Heart left ventricle (tissue), 16 donors: Measurements from ENCODE around the gene RHBDF1. TPM values are rescaled to one million over a fixed set of nuclear protein-coding genes. Genes with fewer than 3 reads are reported as not detected.

Source experiments
- ATAC-seq, 4 donors: fragments of 200-7000 bp; cut with Tn5 transposase; one replicate each; pipeline ENCODE4 v1.9.1; 2020 to 2022; ENCODE audit warnings: moderate library complexity in 4 of 4, mild to moderate bottlenecking in 3 of 4, moderate number of reproducible peaks in 1 of 4
- DNase-seq, 5 donors: peaks; one replicate each; pipeline ENCODE4 v3.0.0-alpha.2; 2020
- H3K27ac ChIP-seq, 12 donors: fragments of 200-600 bp; sonication (generic) in 4 of 12; one replicate each; pipeline versions ENCODE4 v1.5.0 to v1.8.0; 2016 to 2022; ENCODE audit warnings: mild to moderate bottlenecking in 2 of 12
- H3K27me3 ChIP-seq, 9 donors: fragments of 200-600 bp; sonication (generic) in 2 of 9; one replicate each; pipeline versions ENCODE4 v1.5.1 to v1.8.0; 2016 to 2022; ENCODE audit warnings: mild to moderate bottlenecking in 3 of 9
- H3K36me3 ChIP-seq, 9 donors: fragments of 200-600 bp; sonication (generic) in 2 of 9; one replicate each; pipeline versions ENCODE4 v1.5.0 to v1.8.0; 2018 to 2022; ENCODE audit warnings: mild to moderate bottlenecking in 2 of 9
- H3K4me1 ChIP-seq, 12 donors: fragments of 200-600 bp; sonication (generic) in 4 of 12; one replicate each; pipeline versions ENCODE4 v1.5.0 to v1.8.0; 2016 to 2022; ENCODE audit warnings: mild to moderate bottlenecking in 3 of 12
- H3K4me3 ChIP-seq, 12 donors: fragments of 200-600 bp; sonication (generic) in 4 of 12; one replicate each; pipeline versions ENCODE4 v1.5.0 to v1.8.0; 2017 to 2022; ENCODE audit warnings: mild to moderate bottlenecking in 9 of 12, moderate library complexity in 4 of 12
- H3K9me3 ChIP-seq, 12 donors: fragments of 200-600 bp; sonication (generic) in 4 of 12; one replicate each; pipeline versions ENCODE4 v1.5.0 to v1.8.0; 2016 to 2022; ENCODE audit warnings: mild to moderate bottlenecking in 1 of 12
- POLR2A ChIP-seq, 2 donors: fragments of 450-650 bp; IDR thresholded peaks; one replicate each; pipeline ENCODE4 v1.6.1; 2017; ENCODE audit warnings: antibody characterized with exemption in 2 of 2, mild to moderate bottlenecking in 2 of 2, moderate library complexity in 2 of 2
- WGBS, 4 donors: extraction: QIAGEN DNeasy Blood & Tissue Kit in 2 of 4; methylation state at CpG; one replicate each; pipeline versions ENCODE4 v1.1.5 to v1.1.7; 2013 to 2018; 5-methylcytosine and 5-hydroxymethylcytosine counted together
- intact Hi-C, 10 donors: fragments of 100-400 bp; cut with DNase I; formaldehyde crosslinking; loops; one replicate each; pipeline versions ENCODE4 v1.11.1 to v1.14.2; 2022
- polyA plus RNA-seq, 2 donors: library from polyadenylated mRNA; stranded (reverse); fragments of 200-250 nt; gene quantifications; one replicate each; pipeline ENCODE4 v1.2.3, GENCODE V29; 2013
- total RNA-seq, 9 donors: library from RNA; depleted of rRNA in 2 of 9; stranded (reverse); fragments of >200 nt in 2 of 9; fragmentation: NEBNext Ultra II Directional in 3 of 9; extraction: Animal tissue kit (Norgen Biotek cat#: 25700) in 3 of 9; gene quantifications; one replicate each; pipeline versions ENCODE4 v1.1.0 to v1.2.4, GENCODE V29; 2016 to 2023
- TF ChIP-seq, protein P1 (sequence below), 12 donors: fragments of 200-600 bp; sonication (generic) in 4 of 12; IDR thresholded peaks; one replicate each; pipeline versions ENCODE4 v1.5.0 to v1.8.0; 2018 to 2022; ENCODE audit warnings: antibody characterized with exemption in 12 of 12, mild to moderate bottlenecking in 5 of 12
- donor health status: ischemic (EF 13 %, LVEDD 7.1; RV severe dilation, severe dysfunction).
- donor health status: healthy with polysubstance abuse.
- donor health status: DM: no; HTN: yes; CAD: no.
- donor health status: DM: no; HTN: no; CAD: no.
- donor health status: ischemic (EF 25% LVEDD 6.9; RV normal size, moderate dysfunction).
- donor health status: ischemic (EF 25% LVEDD 5.7; RV mildly dilated, moderate dysfunction).
- donor health status: healthy.
- donor health status: DM: yes; HTN: yes; CAD: no.
- donor health status: ischemic (EF 35%, LVEDD 5.7; RV mildly dilated, moderate dysfunction).
- donor health status: nonischemic (EF 11% LVEDD 7.7; RV severe dilation, severe dysfunction).
- donor health status: DM: yes; HTN: yes; CAD: no.
- donor health status: PGD.
- donor health status: ischemic (EF 29% LVEDD 5.4; RV normal size, mild dysfunction).
- donor health status: nonischemic (EF 23%, LVEDD 6.1; RV moderate dilation, normal function).

Gene RHBDF1
- total and polyA plus RNA-seq, 11 donors: 17.4 to 45.8 (median 23.9) TPM

DNA sequence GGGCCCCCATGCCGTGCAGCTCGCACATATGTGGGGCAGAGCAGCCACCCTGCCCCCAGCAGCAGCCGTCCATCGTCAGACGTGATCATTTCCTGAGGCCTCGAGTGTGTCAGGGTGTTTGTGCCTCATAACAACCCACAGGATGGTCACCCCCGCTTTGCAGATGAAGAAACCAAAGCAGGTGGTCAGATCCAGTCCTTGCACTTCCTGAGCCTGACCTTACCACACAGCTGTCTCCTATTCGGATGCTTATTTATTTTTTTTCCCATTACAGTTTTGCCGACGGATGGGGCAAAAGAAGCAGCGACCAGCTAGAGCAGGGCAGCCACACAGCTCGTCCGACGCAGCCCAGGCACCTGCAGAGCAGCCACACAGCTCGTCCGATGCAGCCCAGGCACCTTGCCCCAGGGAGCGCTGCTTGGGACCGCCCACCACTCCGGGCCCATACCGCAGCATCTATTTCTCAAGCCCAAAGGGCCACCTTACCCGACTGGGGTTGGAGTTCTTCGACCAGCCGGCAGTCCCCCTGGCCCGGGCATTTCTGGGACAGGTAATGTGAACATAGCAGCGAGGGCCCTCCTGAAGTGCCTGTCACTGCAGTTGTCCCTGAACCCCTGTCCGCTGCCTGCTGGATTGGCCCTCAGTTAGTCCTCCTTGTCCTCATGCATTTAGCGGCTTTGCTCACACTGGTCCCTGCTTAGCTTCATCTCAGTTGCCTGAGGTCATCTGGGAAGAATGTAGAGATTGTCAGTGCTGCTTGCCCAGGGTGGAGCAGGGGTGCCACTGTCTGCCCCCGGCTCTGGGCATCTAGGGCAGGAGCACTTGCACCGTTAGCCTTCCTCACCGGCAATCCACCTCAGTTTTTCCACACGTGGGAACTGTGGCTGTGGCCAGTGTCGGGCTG, 7.0 kb upstream of the RHBDF1 start:
- ATAC-seq (no peak), DNase-seq (no peak)
- H3K36me3 ChIP-seq: peaks cover 0 to 22% (median 13%) of the 10 kb centered on the region in 9 donors
- peak overlapping the region in 11 of 12 donors; percentile 95 to 99 (median 97) for H3K27ac ChIP-seq
- TF ChIP-seq, protein P1, sequence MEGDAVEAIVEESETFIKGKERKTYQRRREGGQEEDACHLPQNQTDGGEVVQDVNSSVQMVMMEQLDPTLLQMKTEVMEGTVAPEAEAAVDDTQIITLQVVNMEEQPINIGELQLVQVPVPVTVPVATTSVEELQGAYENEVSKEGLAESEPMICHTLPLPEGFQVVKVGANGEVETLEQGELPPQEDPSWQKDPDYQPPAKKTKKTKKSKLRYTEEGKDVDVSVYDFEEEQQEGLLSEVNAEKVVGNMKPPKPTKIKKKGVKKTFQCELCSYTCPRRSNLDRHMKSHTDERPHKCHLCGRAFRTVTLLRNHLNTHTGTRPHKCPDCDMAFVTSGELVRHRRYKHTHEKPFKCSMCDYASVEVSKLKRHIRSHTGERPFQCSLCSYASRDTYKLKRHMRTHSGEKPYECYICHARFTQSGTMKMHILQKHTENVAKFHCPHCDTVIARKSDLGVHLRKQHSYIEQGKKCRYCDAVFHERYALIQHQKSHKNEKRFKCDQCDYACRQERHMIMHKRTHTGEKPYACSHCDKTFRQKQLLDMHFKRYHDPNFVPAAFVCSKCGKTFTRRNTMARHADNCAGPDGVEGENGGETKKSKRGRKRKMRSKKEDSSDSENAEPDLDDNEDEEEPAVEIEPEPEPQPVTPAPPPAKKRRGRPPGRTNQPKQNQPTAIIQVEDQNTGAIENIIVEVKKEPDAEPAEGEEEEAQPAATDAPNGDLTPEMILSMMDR (IDR thresholded peaks at IDR 0.05): no peak
- no peak for TF ChIP-seq POLR2A (IDR thresholded peaks at IDR 0.05)
- H3K9me3 ChIP-seq: no peaks in the 10 kb centered on the region
- WGBS, 4 donors: 77 to 81% (median 79%) methylated on average over 27 to 32 of the region's 32 CpGs
- peak overlapping the region in 9 of 12 donors; percentile 61 to 99 (median 87) for H3K4me3 ChIP-seq
- intact Hi-C loops: no loop called here
- no peaks in the 10 kb centered on the region for H3K27me3 ChIP-seq
- peaks cover 7 to 64% (median 52%) of the 10 kb centered on the region in 12 donors for H3K4me1 ChIP-seq

DNA sequence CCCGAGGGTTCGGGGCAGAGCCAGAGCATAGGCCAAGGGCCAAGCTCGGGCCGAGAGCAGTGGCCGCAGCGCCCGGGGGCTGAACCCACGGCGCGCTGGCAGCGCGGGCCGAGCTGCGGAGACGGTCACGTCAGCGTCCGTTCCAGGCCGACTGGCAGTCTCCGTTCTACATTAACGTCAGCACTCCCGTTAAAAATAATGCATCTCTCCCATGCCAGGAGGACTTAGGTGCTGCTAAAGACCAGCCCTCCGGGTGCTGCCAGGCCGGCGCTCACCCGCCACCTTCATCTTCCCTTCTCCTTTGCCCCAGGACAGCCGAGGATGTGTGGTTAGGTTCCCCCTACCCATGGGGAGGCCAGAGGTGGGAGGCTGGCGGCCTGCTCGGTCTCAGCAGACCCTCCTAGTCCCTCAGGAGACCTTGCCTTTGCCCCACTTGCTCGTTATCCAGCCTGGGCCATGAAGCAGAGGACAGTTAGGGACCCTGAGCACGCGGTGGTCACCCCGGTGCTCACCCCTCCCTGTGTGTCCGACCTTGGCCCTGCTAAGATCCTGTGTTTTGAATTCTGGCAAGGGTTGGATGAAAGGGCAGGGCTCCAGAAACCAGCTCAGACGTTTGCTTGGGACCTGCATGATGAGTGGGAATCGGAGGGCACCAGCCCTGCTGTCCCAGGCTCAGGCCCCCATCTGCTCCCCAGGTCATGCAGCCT, 6.2 kb upstream of the RHBDF1 start:
- WGBS, 4 donors: 7 to 15% (median 9%) methylated on average over 11 to 36 of the region's 36 CpGs
- Histone ChIP-seq H3K36me3 (peaks cover 0 to 21% (median 13%) of the 10 kb centered on the region in 9 donors), H3K4me1 (peaks cover 0 to 64% (median 52%) of the 10 kb centered on the region in 12 donors), H3K4me3 (peak overlapping the region; percentile 61 to 99 (median 86)), H3K9me3 (no peaks in the 10 kb centered on the region), H3K27ac (peak overlapping the region; percentile 91 to 99 (median 96)), H3K27me3 (peaks cover 0 to 5% (median 0%) of the 10 kb centered on the region in 9 donors)
- no peak for TF ChIP-seq POLR2A (IDR thresholded peaks at IDR 0.05)
- TF ChIP-seq, protein P1 (IDR thresholded peaks at IDR 0.05): no peak
- intact Hi-C loops: no loop called here
- peak in 4 of 5 donors; percentile 52 to 73 (median 62) for DNase-seq
- peak in 2 of 4 donors; percentile 29 to 37 for ATAC-seq

DNA sequence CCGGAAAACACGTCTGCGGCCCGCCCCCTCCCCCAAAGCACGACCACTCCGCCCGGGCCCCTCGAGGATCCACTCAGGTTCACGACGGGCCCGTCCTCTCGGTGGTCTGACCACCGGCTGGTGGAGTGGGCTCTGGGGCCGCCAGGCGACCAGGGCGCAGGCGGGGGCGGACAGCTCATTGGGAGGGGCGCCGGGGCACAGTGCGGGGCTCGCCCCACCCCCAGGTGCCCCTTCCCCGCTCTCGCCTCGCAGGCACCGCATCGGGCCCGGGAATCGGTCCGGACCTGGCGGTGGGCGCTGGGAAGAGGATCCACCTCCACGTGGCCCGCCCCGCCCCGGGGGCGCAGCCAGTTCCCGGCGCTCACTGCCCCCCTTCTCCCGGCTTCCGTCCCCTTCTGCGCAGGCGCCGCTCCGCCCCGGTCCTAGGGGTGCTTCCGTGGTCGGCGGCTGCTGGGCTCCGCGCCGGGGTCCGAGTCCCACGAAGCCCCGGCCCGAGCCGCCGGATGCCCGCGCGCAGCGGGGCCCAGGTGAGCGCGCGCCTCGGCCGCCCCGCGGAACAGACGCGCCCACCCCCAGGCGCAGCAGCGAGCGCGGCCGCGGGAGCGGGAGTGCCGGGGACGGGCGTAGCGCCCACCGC, 5.5 kb upstream of the RHBDF1 start, which contains the start of gene MPG:
TSS of gene MPG (plus strand) at position 419 of the 637 bp plus-strand sequence. CDS start at position 504, 85 bp downstream.
- Histone ChIP-seq H3K27ac (peak within 1 kb of the TSS; percentile 91 to 99 (median 96)), H3K4me3 (peak within 1 kb of the TSS; percentile 61 to 99 (median 86)), H3K4me1 (peaks cover 0 to 66% (median 55%) of the 10 kb centered on the region in 12 donors), H3K36me3 (peaks cover 0 to 21% (median 13%) of the 10 kb centered on the region in 9 donors), H3K9me3 (no peaks in the 10 kb centered on the region), H3K27me3 (peaks cover 0 to 12% (median 0%) of the 10 kb centered on the region in 9 donors)
- intact Hi-C loops: no loop called here
- peak; percentile 91 to 95 (median 92) for DNase-seq
- TF ChIP-seq POLR2A (IDR thresholded peaks at IDR 0.05): peak in 1 of 2 donors; percentile 82
- TF ChIP-seq, protein P1 (IDR thresholded peaks at IDR 0.05): no peak
- WGBS, 4 donors: 0 to 1% (median 1%) methylated on average over 19 to 83 of the region's 83 CpGs
- ATAC-seq: peak in 3 of 4 donors; percentile 56 to 71 (median 67)
